Calu3 (cell line): Measurements from ENCODE around the gene SCP2. TPM values are rescaled to one million over a fixed set of nuclear protein-coding genes. Genes with fewer than 3 reads are reported as not detected.

Experiments
- BruUV-seq: library from RNA; stranded (reverse); fragments of 400-500 nt; replicated peaks from 2 replicates; lab custom pipeline; 2021; lab: Mats Ljungman, UMichigan
- CTCF ChIA-PET: fragments of 300-600 bp; sonication (Branson Sonifier 250); formaldehyde crosslinking; loops from one replicate; lab custom pipeline; 2022; ENCODE audit warnings: antibody characterized with exemption; lab: Charles Lee
- DNase-seq: peaks from one replicate; pipeline ENCODE4 v3.0.0; 2022
- H3K27ac Mint-ChIP-seq: one replicate; pipeline ENCODE4 v1.8.0; 2022; ENCODE audit warnings: mixed read lengths; ENCODE audit not compliant: unreplicated experiment
- H3K27me3 Mint-ChIP-seq: one replicate; pipeline ENCODE4 v1.8.0; 2022; ENCODE audit warnings: mixed read lengths; ENCODE audit not compliant: unreplicated experiment
- H3K36me3 Mint-ChIP-seq: one replicate; pipeline ENCODE4 v1.8.0; 2022; ENCODE audit warnings: mild to moderate bottlenecking, moderate library complexity, mixed read lengths; ENCODE audit not compliant: insufficient read depth, unreplicated experiment
- H3K4me1 Mint-ChIP-seq: one replicate; pipeline ENCODE4 v1.8.0; 2022; ENCODE audit warnings: mild to moderate bottlenecking, low read depth, mixed read lengths; ENCODE audit not compliant: unreplicated experiment
- H3K4me3 Mint-ChIP-seq: one replicate; pipeline ENCODE4 v1.8.0; 2022; ENCODE audit warnings: mild to moderate bottlenecking, low read depth, moderate library complexity, mixed read lengths; ENCODE audit not compliant: unreplicated experiment
- H3K9me3 Mint-ChIP-seq: one replicate; pipeline ENCODE4 v1.8.0; 2022; ENCODE audit warnings: low read depth, mixed read lengths; ENCODE audit not compliant: unreplicated experiment
- CTCF ChIP-seq: fragments of 200-600 bp; IDR thresholded peaks from one replicate; pipeline ENCODE4 v1.8.0; 2022; ENCODE audit warnings: antibody characterized with exemption; ENCODE audit not compliant: unreplicated experiment
- intact Hi-C: fragments of 100-400 bp; cut with micrococcal nuclease; formaldehyde crosslinking; loops from one replicate; pipeline ENCODE4 v1.10.0; 2022; ENCODE audit not compliant: unreplicated experiment
- total RNA-seq: library from RNA; stranded (reverse); gene quantifications from 2 replicates; pipeline ENCODE4 v1.2.3, GENCODE V29; 2022

SCP2 gene
- total RNA-seq, 1 experiment from 2014 or later, result 91.1 TPM

- no peak overlapping the region for H3K27ac Mint-ChIP-seq
- no peaks in the 10 kb centered on the region for H3K36me3 Mint-ChIP-seq
- intact Hi-C loops, result no loop called here
- no TSS peak for BruUV-seq
- peaks cover 13% of the 10 kb centered on the region for H3K27me3 Mint-ChIP-seq
- no peaks in the 10 kb centered on the region for H3K4me1 Mint-ChIP-seq
- H3K4me3 Mint-ChIP-seq, result no peak overlapping the region
- no peak for DNase-seq
- CTCF ChIA-PET, result interaction anchor here (0.7 to 0.8 kb wide), 2 partner anchors 13 to 80 kb away, joined by 3 read pairs; no protein-coding TSS in a partner anchor
- no peaks in the 10 kb centered on the region for H3K9me3 Mint-ChIP-seq
- TF ChIP-seq CTCF, result no peak
Measured at GRCh38 chr1:53066488-53066887, 139.4 kb downstream of the SCP2 start.

GRCh38 chr1:53066891-53067738 lies 140.0 kb downstream of the SCP2 start:
- peaks cover 13% of the 10 kb centered on the region for H3K27me3 Mint-ChIP-seq
- no peaks in the 10 kb centered on the region for H3K36me3 Mint-ChIP-seq
- H3K4me1 Mint-ChIP-seq, result no peaks in the 10 kb centered on the region
- DNase-seq, result no peak
- intact Hi-C loops, result no loop called here
- CTCF ChIA-PET, result interaction anchor here (0.8 kb wide), 1 partner anchor 79 kb away, joined by 3 read pairs; no protein-coding TSS in a partner anchor
- no peak for TF ChIP-seq CTCF
- H3K27ac Mint-ChIP-seq, result no peak overlapping the region
- H3K9me3 Mint-ChIP-seq, result no peaks in the 10 kb centered on the region
- H3K4me3 Mint-ChIP-seq, result no peak overlapping the region
- no TSS peak for BruUV-seq

GRCh38 chr1:53067886-53068285 lies 140.8 kb downstream of the SCP2 start:
- DNase-seq, result no peak
- H3K4me1 Mint-ChIP-seq, result no peaks in the 10 kb centered on the region
- no peak overlapping the region for H3K4me3 Mint-ChIP-seq
- H3K36me3 Mint-ChIP-seq, result no peaks in the 10 kb centered on the region
- H3K9me3 Mint-ChIP-seq, result no peaks in the 10 kb centered on the region
- no TSS peak for BruUV-seq
- no peak for TF ChIP-seq CTCF
- no peak overlapping the region for H3K27ac Mint-ChIP-seq
- CTCF ChIA-PET, result no interaction called here
- intact Hi-C loops, result no loop called here
- peaks cover 13% of the 10 kb centered on the region for H3K27me3 Mint-ChIP-seq

GRCh38 chr1:53068314-53069099 lies 141.4 kb downstream of the SCP2 start:
- intact Hi-C loops, result no loop called here
- Mint-ChIP-seq H3K27ac (no peak overlapping the region), H3K4me3 (no peak overlapping the region), H3K9me3 (no peaks in the 10 kb centered on the region), H3K27me3 (peaks cover 10% of the 10 kb centered on the region), H3K4me1 (no peaks in the 10 kb centered on the region), H3K36me3 (no peaks in the 10 kb centered on the region)
- no peak for DNase-seq
- TF ChIP-seq CTCF, result no peak
- CTCF ChIA-PET, result no interaction called here
- no TSS peak for BruUV-seq
